Nephron (organoid): ENCODE results near the gene STAT5A.
A peak's percentile ranks its signal among the peaks of the same experiment; 100 is the strongest.

Experiments used
- H3K27ac Mint-ChIP-seq, 3 experiments: 2 replicates each; pipeline ENCODE4 v1.8.0; 2020; ENCODE audit warnings: mixed read lengths in 3 of 3, mild to moderate bottlenecking in 2 of 3, moderate library complexity in 1 of 3
- H3K27me3 Mint-ChIP-seq: 2 replicates; pipeline ENCODE4 v1.8.0; 2021; ENCODE audit warnings: low read depth, mild to moderate bottlenecking, moderate library complexity, mixed read lengths
- H3K36me3 Mint-ChIP-seq: 2 replicates; pipeline ENCODE4 v1.8.0; 2020; ENCODE audit warnings: low read depth, mixed read lengths
- H3K4me1 Mint-ChIP-seq: 2 replicates; pipeline ENCODE4 v1.8.0; 2020; ENCODE audit warnings: mixed read lengths
- H3K4me3 Mint-ChIP-seq, 3 experiments: 2 replicates each; pipeline ENCODE4 v1.8.0; 2020; ENCODE audit warnings: mild to moderate bottlenecking in 3 of 3, mixed read lengths in 3 of 3, moderate library complexity in 2 of 3
- H3K9me3 Mint-ChIP-seq: 2 replicates; pipeline ENCODE4 v1.8.0; 2020; ENCODE audit warnings: mixed read lengths
- CTCF ChIP-seq, 3 experiments: fragments of 200-600 bp; sonication (generic); IDR thresholded peaks; one replicate each; pipeline ENCODE4 v1.5.0; 2021; ENCODE audit warnings: antibody characterized with exemption in 3 of 3; ENCODE audit not compliant: unreplicated experiment in 3 of 3

STAT5A gene

GRCh38 chr17:42272162-42272907, 16.0 kb upstream of the STAT5A start:
- peaks cover 28% of the 10 kb centered on the region for H3K4me1 Mint-ChIP-seq
- H3K27me3 Mint-ChIP-seq, result no peaks in the 10 kb centered on the region
- no peaks in the 10 kb centered on the region for H3K36me3 Mint-ChIP-seq
- no peaks in the 10 kb centered on the region for H3K9me3 Mint-ChIP-seq
- TF ChIP-seq CTCF (IDR thresholded peaks at IDR 0.05; ENCODE audit: unreplicated experiment in 3 of 3), result no peak
- H3K4me3 Mint-ChIP-seq, result peak overlapping the region in 1 of 3 experiments; percentile 63
- no peak overlapping the region for H3K27ac Mint-ChIP-seq

GRCh38 chr17:42273474-42274252, 14.6 kb upstream of the STAT5A start:
- no peaks in the 10 kb centered on the region for H3K36me3 Mint-ChIP-seq
- no peak overlapping the region for H3K27ac Mint-ChIP-seq
- peak overlapping the region; percentile 47 to 75 (median 56) for H3K4me3 Mint-ChIP-seq
- H3K9me3 Mint-ChIP-seq, result no peaks in the 10 kb centered on the region
- TF ChIP-seq CTCF (IDR thresholded peaks at IDR 0.05; ENCODE audit: unreplicated experiment in 3 of 3), result no peak
- H3K4me1 Mint-ChIP-seq, result peaks cover 34% of the 10 kb centered on the region
- H3K27me3 Mint-ChIP-seq, result no peaks in the 10 kb centered on the region

GRCh38 chr17:42274253-42274542, 14.1 kb upstream of the STAT5A start:
- peaks cover 34% of the 10 kb centered on the region for H3K4me1 Mint-ChIP-seq
- peak overlapping the region; percentile 92 to 94 (median 94) for H3K4me3 Mint-ChIP-seq
- no peaks in the 10 kb centered on the region for H3K36me3 Mint-ChIP-seq
- no peak overlapping the region for H3K27ac Mint-ChIP-seq
- no peak for TF ChIP-seq CTCF (IDR thresholded peaks at IDR 0.05; ENCODE audit: unreplicated experiment in 3 of 3)
- no peaks in the 10 kb centered on the region for H3K27me3 Mint-ChIP-seq
- no peaks in the 10 kb centered on the region for H3K9me3 Mint-ChIP-seq

- Mint-ChIP-seq H3K9me3 (no peaks in the 10 kb centered on the region), H3K4me3 (peak overlapping the region; percentile 92 to 94 (median 94)), H3K27me3 (no peaks in the 10 kb centered on the region), H3K36me3 (no peaks in the 10 kb centered on the region), H3K4me1 (peaks cover 34% of the 10 kb centered on the region), H3K27ac (peak overlapping the region; percentile 87 to 95 (median 94))
- no peak for TF ChIP-seq CTCF (IDR thresholded peaks at IDR 0.05; ENCODE audit: unreplicated experiment in 3 of 3)
These were observed 13.3 kb upstream of the STAT5A start for GRCh38 chr17:42274812-42275526.

- Mint-ChIP-seq H3K27me3 (no peaks in the 10 kb centered on the region), H3K27ac (peak overlapping the region; percentile 87 to 95 (median 94)), H3K4me1 (peaks cover 34% of the 10 kb centered on the region), H3K9me3 (no peaks in the 10 kb centered on the region), H3K36me3 (no peaks in the 10 kb centered on the region), H3K4me3 (peak overlapping the region; percentile 92 to 94 (median 94))
- no peak for TF ChIP-seq CTCF (IDR thresholded peaks at IDR 0.05; ENCODE audit: unreplicated experiment in 3 of 3)
These were observed 12.6 kb upstream of the STAT5A start for GRCh38 chr17:42275527-42276358.
